SK-N-SH (cell line): ENCODE data around the gene SIL1. TPM values are rescaled to one million over a fixed set of nuclear protein-coding genes. Genes with fewer than 3 reads are reported as not detected.

ENCODE experiments used
- CTCF ChIA-PET: fragments of 300-600, 350-600 bp; formaldehyde crosslinking; extraction: SDS; loops from one replicate; lab custom pipeline; 2021; lab: Yijun Ruan, JAX
- POLR2A ChIA-PET: fragments of 350-600 bp; sonication (Branson Sonifier 250); formaldehyde crosslinking; extraction: SDS; loops from one replicate; lab custom pipeline; 2020; ENCODE audit warnings: antibody characterized with exemption, inconsistent platforms; lab: Yijun Ruan, JAX
- DNase-seq: peaks from one replicate; pipeline ENCODE4 v3.0.0; 2012
- H2AFZ ChIP-seq: fragments of 200-600 bp; sonication (generic); 2 replicates; pipeline ENCODE4 v1.8.1; 2016; ENCODE audit warnings: antibody characterized with exemption, mild to moderate bottlenecking, low read depth
- H3F3A ChIP-seq: fragments of 200-600 bp; sonication (generic); replicated peaks from 2 replicates; pipeline ENCODE3; 2016; ENCODE audit warnings: antibody characterized with exemption, mild to moderate bottlenecking; ENCODE audit not compliant: insufficient read depth
- H3K27ac ChIP-seq, 2 experiments: fragments of 200-500 bp in 1 of 2; fragments of 200-600 bp in 1 of 2; sonication (Bioruptor generic) in 1 of 2; sonication (generic), shearing (Covaris generic) in 1 of 2; 2 replicates each; pipeline versions ENCODE4 v1.5.1 to v1.6.1; 2014 to 2016; ENCODE audit warnings: low read depth in 2 of 2, inconsistent platforms in 1 of 2, low read length in 1 of 2, mild to moderate bottlenecking in 1 of 2, mixed read lengths in 1 of 2
- H3K27me3 ChIP-seq: fragments of 200-600 bp; sonication (generic), shearing (Covaris generic); 2 replicates; pipeline ENCODE4 v1.6.1; 2016; ENCODE audit warnings: mixed run types; ENCODE audit not compliant: insufficient read depth
- H3K36me3 ChIP-seq, 2 experiments: fragments of 200-500 bp in 1 of 2; fragments of 200-600 bp in 1 of 2; sonication (Bioruptor generic) in 1 of 2; sonication (generic) in 1 of 2; replicated peaks in 1 of 2; 2 replicates each; pipeline versions ENCODE3 to v1.5.1; 2014 to 2016; ENCODE audit warnings: low read length in 1 of 2, mild to moderate bottlenecking in 1 of 2; ENCODE audit not compliant: insufficient read depth in 2 of 2, control insufficient read depth in 1 of 2
- H3K4me1 ChIP-seq, 2 experiments: fragments of 200-500 bp in 1 of 2; fragments of 200-600 bp in 1 of 2; sonication (Bioruptor generic) in 1 of 2; sonication (generic), shearing (Covaris generic) in 1 of 2; 2 replicates each; pipeline versions ENCODE4 v1.5.1 to v1.6.1; 2014 to 2016; ENCODE audit warnings: low read depth in 1 of 2, low read length in 1 of 2, mixed run types in 1 of 2; ENCODE audit not compliant: insufficient read depth in 2 of 2, control insufficient read depth in 1 of 2
- H3K4me2 ChIP-seq: fragments of 200-600 bp; sonication (generic), shearing (Covaris generic); 2 replicates; pipeline ENCODE4 v1.6.1; 2017; ENCODE audit warnings: mixed run types
- H3K4me3 ChIP-seq, 2 experiments: fragments of 200-500 bp in 1 of 2; fragments of 200-600 bp in 1 of 2; sonication (Bioruptor generic) in 1 of 2; sonication (generic), shearing (Covaris generic) in 1 of 2; 2 replicates each; pipeline versions ENCODE4 v1.5.1 to v1.8.1; 2014 to 2016; ENCODE audit warnings: low read depth in 2 of 2, inconsistent platforms in 1 of 2, low read length in 1 of 2, mild to moderate bottlenecking in 1 of 2, mixed read lengths in 1 of 2, moderate library complexity in 1 of 2
- H3K79me2 ChIP-seq: fragments of 200-600 bp; sonication (generic); 2 replicates; pipeline ENCODE4 v1.8.1; 2017; ENCODE audit warnings: mild to moderate bottlenecking; ENCODE audit not compliant: insufficient read depth
- H3K9ac ChIP-seq: fragments of 200-600 bp; sonication (generic); 2 replicates; pipeline ENCODE4 v1.6.1; 2017; ENCODE audit warnings: mixed run types
- H3K9me2 ChIP-seq: fragments of 200-600 bp; sonication (generic); 2 replicates; pipeline ENCODE4 v1.6.1; 2017; ENCODE audit warnings: mixed run types
- H3K9me3 ChIP-seq: fragments of 200-600 bp; sonication (generic); 2 replicates; pipeline ENCODE4 v1.6.1; 2017; ENCODE audit warnings: mixed run types, mild to moderate bottlenecking, moderate library complexity
- H4K20me1 ChIP-seq: fragments of 200-600 bp; sonication (generic); 2 replicates; pipeline ENCODE4 v1.6.1; 2017; ENCODE audit warnings: mild to moderate bottlenecking, mixed run types; ENCODE audit not compliant: insufficient read depth
- ELF1 ChIP-seq: IDR thresholded peaks from 2 replicates; pipeline ENCODE4 v1.4.0; 2012
- EP300 ChIP-seq, 2 experiments: IDR thresholded peaks; 2 replicates each; pipeline versions ENCODE4 v1.4.0 to v1.6.1; 2012; ENCODE audit warnings: borderline replicate concordance in 1 of 2, low read depth in 1 of 2, low read length in 1 of 2
- FOSL2 ChIP-seq: IDR thresholded peaks from 2 replicates; pipeline ENCODE4 v1.4.0; 2012; ENCODE audit warnings: low read depth, mild to moderate bottlenecking, moderate library complexity, borderline replicate concordance
- FOXM1 ChIP-seq: IDR thresholded peaks from 2 replicates; pipeline ENCODE4 v1.4.0; 2012; ENCODE audit warnings: low read depth, mild to moderate bottlenecking
- GATA2 ChIP-seq: sonication (generic); formaldehyde crosslinking; IDR thresholded peaks from 2 replicates; pipeline ENCODE4 v1.5.0; 2020; ENCODE audit warnings: mild to moderate bottlenecking, missing genetic modification reagents
- JUND ChIP-seq: IDR thresholded peaks from 2 replicates; pipeline ENCODE4 v1.4.0; 2012
- MEF2A ChIP-seq: IDR thresholded peaks from 2 replicates; pipeline ENCODE4 v1.4.0; 2012; ENCODE audit warnings: low read depth, borderline replicate concordance
- NRF1 ChIP-seq: IDR thresholded peaks from 2 replicates; pipeline ENCODE4 v1.6.1; 2012; ENCODE audit warnings: low read depth, mild to moderate bottlenecking, low read length
- SMC3 ChIP-seq: IDR thresholded peaks from 2 replicates; pipeline ENCODE4 v1.6.1; 2012; ENCODE audit warnings: low read depth, low read length, improper control_type of control experiment
- TAF1 ChIP-seq: IDR thresholded peaks from 2 replicates; pipeline ENCODE4 v1.6.1; 2012; ENCODE audit warnings: low read depth, mild to moderate bottlenecking, low read length, moderate library complexity, borderline replicate concordance
- WGBS: methylation state at CpG from one replicate; pipeline ENCODE4 v1.1.6; 2017; ENCODE audit warnings: low lambda C conversion rate; 5-methylcytosine and 5-hydroxymethylcytosine counted together
- polyA plus RNA-seq, 3 experiments: library from polyadenylated mRNA; depleted of rRNA; stranded (reverse); fragments of >200 nt; gene quantifications; 2 replicates each; pipeline ENCODE4 v1.2.3, GENCODE V29; 2012
- small RNA-seq, 7 experiments: library from RNA; depleted of rRNA; stranded (forward); fragments of <200 nt; gene quantifications; one replicate each; pipeline ENCODE3, GENCODE V24; 2012
- TF ChIP-seq, protein P1 (sequence below): fragments of 200-600 bp; sonication (generic); IDR thresholded peaks from 2 replicates; pipeline ENCODE4 v1.6.1; 2017; ENCODE audit warnings: antibody characterized with exemption, mild to moderate bottlenecking, moderate library complexity
- TF ChIP-seq, protein P2 (sequence below): IDR thresholded peaks from 2 replicates; pipeline ENCODE4 v1.4.0; 2012; ENCODE audit warnings: low read depth
- TF ChIP-seq, protein P3 (sequence below): IDR thresholded peaks from 2 replicates; pipeline ENCODE4; 2012

The SIL1 gene
- polyA plus RNA-seq, 1 of the 3 experiments (the other 2 are of a cell fraction): 25.9 TPM

DNA sequence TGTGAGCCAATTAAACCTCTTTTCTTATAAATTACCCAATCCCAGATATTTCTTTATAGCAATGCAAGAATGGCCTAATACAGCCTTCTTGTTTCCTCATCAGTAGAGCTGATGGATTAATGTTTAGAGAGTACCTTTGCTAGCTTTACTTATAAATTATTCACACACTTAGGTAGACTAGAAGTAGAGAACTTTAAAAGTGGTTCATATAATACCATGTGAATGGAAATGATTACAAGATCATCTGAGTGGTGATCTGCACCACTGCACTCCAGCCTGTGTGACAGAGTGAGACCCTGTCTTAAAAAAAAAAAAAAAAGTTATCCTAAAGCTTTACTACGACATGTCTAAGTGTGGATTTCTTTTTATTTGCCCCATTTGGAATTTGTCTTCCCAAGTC, 299.9 kb downstream of the SIL1 start:
- no peak overlapping the region for H3K9ac ChIP-seq
- ChIA-PET CTCF (no interaction called here), POLR2A (no interaction called here)
- no peak for TF ChIP-seq GATA2 (CRISPR knock-in tag)
- TF ChIP-seq TAF1: no peak
- TF ChIP-seq, protein P1, sequence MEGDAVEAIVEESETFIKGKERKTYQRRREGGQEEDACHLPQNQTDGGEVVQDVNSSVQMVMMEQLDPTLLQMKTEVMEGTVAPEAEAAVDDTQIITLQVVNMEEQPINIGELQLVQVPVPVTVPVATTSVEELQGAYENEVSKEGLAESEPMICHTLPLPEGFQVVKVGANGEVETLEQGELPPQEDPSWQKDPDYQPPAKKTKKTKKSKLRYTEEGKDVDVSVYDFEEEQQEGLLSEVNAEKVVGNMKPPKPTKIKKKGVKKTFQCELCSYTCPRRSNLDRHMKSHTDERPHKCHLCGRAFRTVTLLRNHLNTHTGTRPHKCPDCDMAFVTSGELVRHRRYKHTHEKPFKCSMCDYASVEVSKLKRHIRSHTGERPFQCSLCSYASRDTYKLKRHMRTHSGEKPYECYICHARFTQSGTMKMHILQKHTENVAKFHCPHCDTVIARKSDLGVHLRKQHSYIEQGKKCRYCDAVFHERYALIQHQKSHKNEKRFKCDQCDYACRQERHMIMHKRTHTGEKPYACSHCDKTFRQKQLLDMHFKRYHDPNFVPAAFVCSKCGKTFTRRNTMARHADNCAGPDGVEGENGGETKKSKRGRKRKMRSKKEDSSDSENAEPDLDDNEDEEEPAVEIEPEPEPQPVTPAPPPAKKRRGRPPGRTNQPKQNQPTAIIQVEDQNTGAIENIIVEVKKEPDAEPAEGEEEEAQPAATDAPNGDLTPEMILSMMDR: no peak
- TF ChIP-seq NRF1: no peak
- TF ChIP-seq, protein P2, sequence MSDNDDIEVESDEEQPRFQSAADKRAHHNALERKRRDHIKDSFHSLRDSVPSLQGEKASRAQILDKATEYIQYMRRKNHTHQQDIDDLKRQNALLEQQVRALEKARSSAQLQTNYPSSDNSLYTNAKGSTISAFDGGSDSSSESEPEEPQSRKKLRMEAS: no peak
- TF ChIP-seq, protein P3, sequence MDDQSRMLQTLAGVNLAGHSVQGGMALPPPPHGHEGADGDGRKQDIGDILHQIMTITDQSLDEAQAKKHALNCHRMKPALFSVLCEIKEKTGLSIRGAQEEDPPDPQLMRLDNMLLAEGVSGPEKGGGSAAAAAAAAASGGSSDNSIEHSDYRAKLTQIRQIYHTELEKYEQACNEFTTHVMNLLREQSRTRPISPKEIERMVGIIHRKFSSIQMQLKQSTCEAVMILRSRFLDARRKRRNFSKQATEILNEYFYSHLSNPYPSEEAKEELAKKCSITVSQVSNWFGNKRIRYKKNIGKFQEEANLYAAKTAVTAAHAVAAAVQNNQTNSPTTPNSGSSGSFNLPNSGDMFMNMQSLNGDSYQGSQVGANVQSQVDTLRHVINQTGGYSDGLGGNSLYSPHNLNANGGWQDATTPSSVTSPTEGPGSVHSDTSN: no peak
- no peak for TF ChIP-seq EP300 (IDR thresholded peaks at IDR 0.05; ENCODE audit: borderline replicate concordance in 1 of 2, low read depth in 1 of 2, low read length in 1 of 2)
- no peak for TF ChIP-seq FOSL2
- no peak for TF ChIP-seq SMC3
- no peak for TF ChIP-seq JUND
- TF ChIP-seq FOXM1: no peak
- TF ChIP-seq ELF1: no peak
- TF ChIP-seq MEF2A: no peak
- peaks cover 32% of the 10 kb centered on the region for H3K79me2 ChIP-seq
- H4K20me1 ChIP-seq: no peaks in the 10 kb centered on the region; the same call in 1 of the 2 replicates
- no peak for DNase-seq
- WGBS: 93% methylated on average over 1 of the region's 1 CpG
- no peaks in the 10 kb centered on the region for H3K9me3 ChIP-seq
- H3K4me3 ChIP-seq: no peak overlapping the region
- no peaks in the 10 kb centered on the region for H3K9me2 ChIP-seq
- no peak overlapping the region for H3K27ac ChIP-seq
- H3K4me1 ChIP-seq: peaks cover 0 to 33% of the 10 kb centered on the region in 2 experiments; a peak in 2 of 4 replicates
- H2AFZ ChIP-seq: no peak overlapping the region
- no peaks in the 10 kb centered on the region for H3K27me3 ChIP-seq
- H3F3A ChIP-seq: peaks cover 32% of the 10 kb centered on the region
- no peak overlapping the region for H3K4me2 ChIP-seq
- H3K36me3 ChIP-seq: peaks cover 0 to 34% of the 10 kb centered on the region in 2 experiments

Small RNAs within 50 kb of the gene (small RNA-seq; reads per million reads assigned to genes)
- 0 to 0.43 (median 0) reads per million in 7 experiments for gene RNU6-572P

Other genes with a start within 250 kb of the SIL1 start
- gene MATR3, start 95.4 kb upstream of the SIL1 start, polyA plus RNA-seq (2012; rRNA removed): 40.4 and 63.6 TPM in 2 replicates
- 52.9 and 73.2 TPM in 2 replicates for gene PAIP2, start 143.5 kb upstream of the SIL1 start, polyA plus RNA-seq (2012; rRNA removed)
- not detected in 2 replicates for gene SLC23A1, start 184.9 kb upstream of the SIL1 start, polyA plus RNA-seq (2012; rRNA removed)
- gene MZB1, start 191.5 kb upstream of the SIL1 start, polyA plus RNA-seq (2012; rRNA removed): 0.06 TPM in 1 of 2 replicates, not detected in the other
- 0.44 and 0.62 TPM in 2 replicates for gene PROB1, start 196.7 kb upstream of the SIL1 start, polyA plus RNA-seq (2012; rRNA removed)
- 7.6 and 10.8 TPM in 2 replicates for gene SPATA24, start 205.7 kb upstream of the SIL1 start, polyA plus RNA-seq (2012; rRNA removed)
- gene DNAJC18, start 241.2 kb upstream of the SIL1 start, polyA plus RNA-seq (2012; rRNA removed): 7.4 and 10.3 TPM in 2 replicates